IPS-15b (cell line): ENCODE data around the gene FAM110D.
A peak's percentile ranks its signal among the peaks of the same experiment; 100 is the strongest.

ENCODE experiments used
- H3K27me3 ChIP-seq: one replicate; pipeline ENCODE4 v1.6.1; 2013; ENCODE audit warnings: low read length; ENCODE audit not compliant: control insufficient read depth, insufficient read depth
- H3K36me3 ChIP-seq: one replicate; pipeline ENCODE4 v1.6.1; 2013; ENCODE audit warnings: low read length; ENCODE audit not compliant: control insufficient read depth, insufficient read depth
- H3K4me1 ChIP-seq: one replicate; pipeline ENCODE4 v1.6.1; 2013; ENCODE audit warnings: mild to moderate bottlenecking, low read length; ENCODE audit not compliant: control insufficient read depth, insufficient read depth
- H3K4me3 ChIP-seq: one replicate; pipeline ENCODE4 v1.5.1; 2013; ENCODE audit warnings: low read depth, low read length
- H3K9ac ChIP-seq: one replicate; pipeline ENCODE4 v1.6.1; 2013; ENCODE audit warnings: low read depth, mild to moderate bottlenecking, low read length
- H3K9me3 ChIP-seq: one replicate; pipeline ENCODE4 v1.6.1; 2013; ENCODE audit warnings: mild to moderate bottlenecking, low read length; ENCODE audit not compliant: control insufficient read depth, insufficient read depth

The FAM110D gene

DNA sequence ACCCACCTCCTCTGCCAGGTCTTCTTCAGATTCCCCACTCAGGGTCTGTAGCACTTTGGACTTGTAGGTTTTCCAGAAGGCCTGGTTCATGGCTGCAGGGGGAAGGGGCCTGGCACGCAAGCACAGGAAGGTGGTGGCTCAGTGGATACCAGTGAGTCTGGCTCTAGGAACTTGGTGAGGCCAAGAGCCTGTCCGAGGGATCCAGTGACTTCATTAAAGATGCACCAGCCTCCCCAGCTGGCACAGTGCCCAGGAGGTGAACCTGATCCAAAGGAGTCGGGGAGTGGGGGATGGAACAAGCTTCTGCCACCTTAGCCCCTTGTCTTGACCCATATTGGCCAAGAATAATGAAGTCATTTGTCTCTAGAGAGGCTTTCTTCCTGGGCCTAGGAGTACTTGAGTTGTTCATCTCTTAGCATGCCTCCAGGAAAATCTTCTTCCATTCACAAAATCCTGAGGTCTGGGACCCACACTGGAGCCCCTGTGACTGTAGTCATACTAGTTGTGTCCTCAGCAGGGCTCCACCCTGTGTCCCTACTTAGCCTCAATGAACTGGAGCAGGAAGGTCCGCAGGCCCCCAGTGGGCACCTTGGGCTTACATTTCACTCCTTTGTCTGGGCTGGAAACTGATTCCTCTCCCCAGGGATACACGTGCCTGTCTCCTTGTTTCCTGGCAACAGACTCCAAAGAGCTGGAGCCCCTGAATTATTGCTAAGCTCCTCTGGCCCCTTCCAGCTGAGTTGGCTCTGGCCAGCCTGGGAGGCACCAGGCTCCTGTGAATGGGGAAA is 9.7 kb downstream of the FAM110D start, which contains the start of gene C1orf232:
Gene C1orf232, minus strand, starts transcription at position 554 of the 788 bp plus-strand sequence. Its CDS starts 464 bp downstream, at position 90.
- no peaks in the 10 kb centered on the region for H3K9me3 ChIP-seq
- no peaks in the 10 kb centered on the region for H3K36me3 ChIP-seq
- peaks cover 18% of the 10 kb centered on the region for H3K4me1 ChIP-seq
- peak within 1 kb of the TSS; percentile 75 for H3K4me3 ChIP-seq
- H3K27me3 ChIP-seq: peaks cover 32% of the 10 kb centered on the region
- peak within 1 kb of the TSS; percentile 79 for H3K9ac ChIP-seq

DNA sequence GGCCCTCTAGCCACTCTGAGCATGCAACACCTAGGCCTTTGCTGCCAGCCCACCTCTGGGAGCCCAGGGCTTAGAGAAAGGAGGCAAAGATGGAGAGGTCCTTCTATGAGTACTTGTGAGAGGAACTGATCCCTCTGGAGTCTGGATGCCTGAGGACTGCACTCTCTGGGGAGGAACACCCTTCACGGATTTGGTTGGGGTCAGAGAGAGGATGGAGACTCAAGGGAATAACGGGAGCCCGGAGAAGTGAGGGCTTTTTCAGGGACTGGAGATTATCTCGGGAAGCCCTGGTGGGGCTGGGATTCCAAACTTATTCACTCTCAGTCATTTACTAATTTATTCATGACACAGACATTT is 10.3 kb downstream of the FAM110D start:
- H3K9ac ChIP-seq: no peak overlapping the region
- H3K9me3 ChIP-seq: no peaks in the 10 kb centered on the region
- no peaks in the 10 kb centered on the region for H3K36me3 ChIP-seq
- H3K4me3 ChIP-seq: peak overlapping the region; percentile 75
- peaks cover 27% of the 10 kb centered on the region for H3K27me3 ChIP-seq
- H3K4me1 ChIP-seq: peaks cover 18% of the 10 kb centered on the region

DNA sequence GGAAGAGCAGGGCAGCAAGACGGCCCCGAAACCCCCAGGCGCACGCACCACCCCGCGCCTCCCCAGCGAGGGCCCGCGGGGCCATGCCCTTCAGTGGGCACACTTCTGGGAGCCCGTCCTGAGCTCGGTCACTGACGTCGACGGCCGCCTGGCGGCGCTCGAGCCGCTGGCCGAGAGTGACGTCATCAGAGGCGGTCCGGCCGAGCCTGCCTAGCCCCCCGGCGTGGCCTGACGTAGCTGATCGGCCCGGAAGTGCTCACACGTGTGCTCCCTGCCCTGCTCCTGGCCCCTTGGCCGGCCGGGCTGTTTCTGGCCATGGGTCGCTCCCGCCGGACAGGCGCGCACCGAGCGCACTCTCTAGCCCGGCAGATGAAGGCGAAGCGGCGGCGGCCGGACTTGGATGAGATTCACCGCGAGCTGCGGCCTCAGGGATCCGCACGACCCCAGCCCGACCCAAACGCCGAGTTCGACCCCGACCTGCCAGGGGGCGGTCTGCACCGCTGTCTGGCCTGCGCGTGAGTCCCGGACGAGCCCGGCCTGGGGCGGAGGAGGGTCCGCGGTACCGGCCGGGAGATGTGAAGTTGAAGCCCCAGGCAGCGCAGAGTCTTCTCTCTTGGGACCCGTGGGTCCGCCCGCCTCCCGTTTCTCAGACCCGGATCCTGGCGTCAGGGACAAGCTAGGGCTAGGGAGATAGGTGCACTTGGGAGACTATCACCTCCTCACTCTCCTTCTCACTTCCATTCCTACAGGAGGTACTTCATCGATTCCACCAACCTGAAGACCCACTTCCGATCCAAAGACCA is 11.0 kb downstream of the FAM110D start, which contains the start of gene ZNF593:
Gene ZNF593, plus strand, starts transcription at position 240 of the 803 bp plus-strand sequence. Its CDS starts 76 bp downstream, at position 316.
- H3K4me3 ChIP-seq: peak within 1 kb of the TSS; percentile 75
- H3K36me3 ChIP-seq: no peaks in the 10 kb centered on the region
- H3K27me3 ChIP-seq: peaks cover 27% of the 10 kb centered on the region
- no peaks in the 10 kb centered on the region for H3K9me3 ChIP-seq
- H3K9ac ChIP-seq: peak within 1 kb of the TSS; percentile 79
- peaks cover 15% of the 10 kb centered on the region for H3K4me1 ChIP-seq

- H3K4me1 ChIP-seq: peaks cover 11% of the 10 kb centered on the region
- peak overlapping the region; percentile 79 for H3K9ac ChIP-seq
- H3K9me3 ChIP-seq: no peaks in the 10 kb centered on the region
- no peaks in the 10 kb centered on the region for H3K36me3 ChIP-seq
- peaks cover 25% of the 10 kb centered on the region for H3K27me3 ChIP-seq
- H3K4me3 ChIP-seq: peak overlapping the region; percentile 75
These were observed 11.6 kb downstream of the FAM110D start for GRCh38 chr1:26170472-26170821.

DNA sequence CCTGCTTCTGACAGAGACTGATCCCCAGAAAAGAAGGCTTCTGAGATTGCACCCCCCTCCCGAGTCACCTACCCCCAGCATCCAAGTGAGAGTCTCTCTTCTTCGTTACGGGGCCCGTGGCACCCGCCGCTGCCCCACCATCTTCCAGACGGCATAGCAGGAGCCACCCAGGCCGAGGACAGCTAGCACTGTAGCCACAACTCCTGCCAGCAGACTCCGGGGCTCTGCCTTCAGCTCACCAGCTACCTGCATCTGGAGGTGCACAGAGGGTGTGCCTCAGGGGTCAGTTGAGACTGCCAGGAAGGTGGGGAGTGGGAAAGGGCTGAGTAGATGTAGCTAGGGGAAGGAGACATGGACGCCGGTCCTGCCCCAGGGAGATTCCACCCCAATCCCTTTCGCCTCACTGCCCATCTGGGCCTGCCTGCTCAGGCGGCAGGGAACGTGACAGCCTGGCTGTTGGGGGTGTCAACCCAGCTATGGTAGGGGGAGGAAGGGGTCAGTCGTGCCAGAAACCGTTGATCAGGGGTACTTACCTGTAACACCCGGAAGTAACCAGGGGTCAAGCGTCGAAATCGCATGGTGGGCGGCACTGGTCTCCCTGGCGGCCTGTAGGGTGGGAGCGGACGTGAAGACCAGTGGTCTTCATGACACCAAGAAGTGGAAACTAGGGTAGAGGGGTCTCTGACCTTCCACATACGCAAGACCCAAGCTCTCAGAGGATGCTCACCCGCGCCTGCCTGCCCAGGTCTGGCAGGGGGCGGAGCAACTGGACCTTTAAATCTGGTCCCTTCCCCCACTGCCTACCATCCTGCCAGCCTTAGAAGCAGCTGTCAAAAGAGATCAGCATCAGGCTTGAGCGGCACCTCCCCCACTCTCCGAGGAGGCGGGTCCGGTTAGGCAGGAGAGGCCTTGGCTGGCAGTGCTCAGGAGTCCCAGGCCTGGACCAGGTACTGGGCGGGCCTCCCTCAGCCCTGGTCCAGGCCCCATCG is 12.5 kb downstream of the FAM110D start, which contains the start of gene ZNF593OS:
Gene ZNF593OS, minus strand, starts transcription at position 749 of the 989 bp plus-strand sequence. Its CDS starts 171 bp downstream, at position 578.
- Histone ChIP-seq H3K4me1 (peaks cover 8% of the 10 kb centered on the region), H3K27me3 (peaks cover 21% of the 10 kb centered on the region), H3K9me3 (no peaks in the 10 kb centered on the region), H3K36me3 (no peaks in the 10 kb centered on the region), H3K4me3 (peak within 1 kb of the TSS; percentile 75), H3K9ac (no peak within 1 kb of the TSS)

- Histone ChIP-seq H3K27me3 (no peaks in the 10 kb centered on the region), H3K4me3 (no peak overlapping the region), H3K9me3 (no peaks in the 10 kb centered on the region), H3K4me1 (peaks cover 2% of the 10 kb centered on the region), H3K36me3 (no peaks in the 10 kb centered on the region), H3K9ac (no peak overlapping the region)
These were observed 16.5 kb downstream of the FAM110D start for GRCh38 chr1:26175346-26175745.

GRCh38 chr1:26177182-26177684 is 18.4 kb downstream of the FAM110D start, which contains the start of gene CNKSR1:
Gene CNKSR1 (plus strand): TSS chr1:26177491. CDS start chr1:26177548, 57 bp downstream.
- peaks cover 2% of the 10 kb centered on the region for H3K4me1 ChIP-seq
- H3K36me3 ChIP-seq: peaks cover 1% of the 10 kb centered on the region
- no peaks in the 10 kb centered on the region for H3K9me3 ChIP-seq
- H3K4me3 ChIP-seq: peak within 1 kb of the TSS; percentile 55
- peak within 1 kb of the TSS; percentile 41 for H3K9ac ChIP-seq
- H3K27me3 ChIP-seq: no peaks in the 10 kb centered on the region

- H3K36me3 ChIP-seq: peaks cover 7% of the 10 kb centered on the region
- H3K9me3 ChIP-seq: no peaks in the 10 kb centered on the region
- peaks cover 2% of the 10 kb centered on the region for H3K4me1 ChIP-seq
- no peak overlapping the region for H3K9ac ChIP-seq
- no peak overlapping the region for H3K4me3 ChIP-seq
- H3K27me3 ChIP-seq: no peaks in the 10 kb centered on the region
These were observed 21.2 kb downstream of the FAM110D start for GRCh38 chr1:26180010-26180506.

DNA sequence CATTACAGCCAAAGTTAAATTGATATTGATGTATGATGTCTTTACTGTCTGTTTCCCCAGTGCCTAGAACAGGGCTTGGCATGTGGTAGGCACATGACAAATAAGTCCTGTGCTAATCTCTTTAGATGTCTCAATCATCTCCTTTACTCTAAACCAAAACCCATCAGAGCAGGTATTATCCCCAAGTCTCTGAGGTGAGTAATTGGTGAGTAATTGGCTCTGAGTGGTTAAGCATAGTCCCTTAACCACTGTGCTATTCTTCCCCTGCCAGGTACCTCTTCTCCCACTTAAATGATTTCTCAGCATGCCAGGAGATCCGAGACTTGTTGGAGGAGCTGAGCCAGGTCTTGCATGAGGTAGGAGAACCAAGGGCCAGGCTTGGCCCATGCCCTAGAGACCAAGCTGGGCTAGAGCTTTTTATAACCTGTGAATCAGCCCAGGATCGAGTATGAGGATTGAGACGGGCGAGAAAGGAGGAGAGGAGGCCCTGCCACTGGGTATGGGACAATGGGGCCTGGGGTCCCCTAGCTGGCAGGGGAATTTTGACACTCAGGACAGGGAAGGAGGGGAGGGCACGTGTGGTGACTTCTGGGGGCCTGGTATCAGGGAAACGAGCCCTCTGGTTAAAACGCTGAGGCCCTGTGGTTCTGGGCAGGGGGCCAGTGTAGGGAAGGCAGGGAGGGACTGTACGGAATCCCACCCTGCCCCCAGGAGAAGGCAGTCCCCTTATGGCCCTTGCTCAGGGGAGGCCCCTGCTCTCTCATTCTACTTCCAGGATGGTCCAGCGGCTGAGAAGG is 22.9 kb downstream of the FAM110D start:
- peaks cover 7% of the 10 kb centered on the region for H3K36me3 ChIP-seq

GRCh38 chr1:26182383-26182696 is 23.5 kb downstream of the FAM110D start:
- H3K9ac ChIP-seq: peak overlapping the region; percentile 12
- H3K36me3 ChIP-seq: peaks cover 7% of the 10 kb centered on the region
- no peaks in the 10 kb centered on the region for H3K9me3 ChIP-seq
- no peaks in the 10 kb centered on the region for H3K4me1 ChIP-seq
- no peak overlapping the region for H3K4me3 ChIP-seq
- no peaks in the 10 kb centered on the region for H3K27me3 ChIP-seq

More for the DNA sequence above, 22.9 kb downstream of the FAM110D start:
- H3K9ac ChIP-seq: peak overlapping the region; percentile 12
- H3K27me3 ChIP-seq: no peaks in the 10 kb centered on the region
- peaks cover 2% of the 10 kb centered on the region for H3K4me1 ChIP-seq
- H3K4me3 ChIP-seq: no peak overlapping the region
- H3K9me3 ChIP-seq: no peaks in the 10 kb centered on the region
